GM19324 (cell line): ENCODE measurements around the gene ADCY6.
"Not testable (repeated sequence)": the region's sequence is repeated elsewhere in the genome, so short reads cannot be mapped to it uniquely, and the experiment has no call there.

Experiments used
- ATAC-seq: cut with Tn5 transposase; IDR thresholded peaks from one replicate; pipeline ENCODE4 v1.9.1; 2021; ENCODE audit warnings: mild to moderate bottlenecking, moderate library complexity; ENCODE audit not compliant: unreplicated experiment, low FRiP score

Gene ADCY6

DNA sequence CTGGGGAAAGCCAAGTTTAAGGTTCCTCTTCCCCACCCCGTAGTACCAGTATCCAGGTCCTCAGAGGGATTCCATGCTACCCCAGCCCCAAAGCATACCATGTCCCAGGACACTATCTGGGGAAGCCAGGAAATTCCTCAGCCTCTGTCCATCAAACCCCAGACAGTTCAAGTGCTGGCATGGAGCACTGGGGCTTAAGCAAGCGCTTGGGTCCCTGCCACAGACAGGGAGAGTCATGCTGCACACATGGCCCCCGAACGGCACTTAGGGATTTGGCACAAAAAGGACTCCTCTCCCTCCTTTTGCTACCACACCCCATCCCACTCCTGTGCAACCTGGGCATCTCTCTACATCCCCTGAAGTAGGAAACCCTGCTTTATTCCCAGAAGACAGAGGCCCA lies 21.8 kb downstream of the ADCY6 start:
- no peak for ATAC-seq

DNA sequence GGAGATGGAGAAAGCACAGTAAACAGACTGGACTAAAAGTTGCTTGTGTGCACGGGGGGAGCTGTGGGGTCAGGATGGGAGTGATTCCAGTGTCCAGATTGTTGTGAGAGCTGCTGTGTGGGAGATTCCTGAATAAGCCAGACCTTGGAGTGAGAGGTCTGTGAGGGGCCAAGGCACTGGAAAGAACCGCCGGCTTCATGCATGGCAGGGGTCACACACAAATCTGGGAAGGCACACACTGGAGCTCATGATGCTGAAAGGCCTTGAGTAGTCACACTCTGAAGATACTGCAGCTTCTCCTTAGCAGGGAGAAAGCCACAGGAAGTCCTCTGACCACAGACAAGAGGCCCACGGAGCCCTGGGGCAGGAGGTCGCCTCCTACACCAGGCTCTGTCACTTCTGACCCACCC lies 23.1 kb downstream of the ADCY6 start:
- no peak for ATAC-seq

DNA sequence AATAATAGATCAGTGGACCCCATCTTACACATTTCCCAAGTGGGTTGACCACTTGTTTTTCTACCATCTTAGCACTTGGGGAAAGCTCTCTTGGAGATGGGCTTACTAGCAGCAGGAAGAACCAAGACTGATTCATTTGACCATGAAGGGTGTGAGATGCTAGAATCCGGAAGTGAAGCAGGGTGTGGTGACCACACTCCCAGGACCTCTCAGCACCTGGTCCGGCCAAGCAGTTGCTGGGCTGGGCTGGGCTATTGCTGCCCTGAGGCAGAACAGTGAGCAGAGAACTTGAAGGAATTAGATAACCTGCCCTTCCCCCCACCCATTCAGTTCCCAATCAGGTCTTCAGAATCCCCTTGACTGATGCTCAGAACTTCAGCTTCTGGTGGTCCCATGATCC lies 24.4 kb downstream of the ADCY6 start:
- no peak for ATAC-seq

DNA sequence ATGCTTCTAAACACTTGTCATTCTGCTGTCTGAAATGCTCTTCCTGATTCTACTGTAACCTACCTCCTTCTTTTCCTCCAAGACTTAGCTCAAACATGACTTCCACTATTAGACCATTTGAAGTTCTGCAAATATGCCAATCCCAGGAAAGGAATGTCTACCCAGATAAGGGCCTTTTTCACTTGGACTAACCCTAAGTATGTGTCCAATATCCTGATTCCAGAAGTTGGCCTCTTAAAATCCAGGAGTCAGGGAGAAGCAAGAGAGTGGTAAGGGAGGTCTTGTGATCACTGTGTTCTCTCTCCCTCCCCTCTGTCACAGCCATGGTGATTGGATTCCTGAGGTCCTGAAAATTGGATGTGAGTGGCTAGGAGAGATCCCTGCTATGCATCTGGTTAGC lies 30.2 kb downstream of the ADCY6 start:
- no peak for ATAC-seq

DNA sequence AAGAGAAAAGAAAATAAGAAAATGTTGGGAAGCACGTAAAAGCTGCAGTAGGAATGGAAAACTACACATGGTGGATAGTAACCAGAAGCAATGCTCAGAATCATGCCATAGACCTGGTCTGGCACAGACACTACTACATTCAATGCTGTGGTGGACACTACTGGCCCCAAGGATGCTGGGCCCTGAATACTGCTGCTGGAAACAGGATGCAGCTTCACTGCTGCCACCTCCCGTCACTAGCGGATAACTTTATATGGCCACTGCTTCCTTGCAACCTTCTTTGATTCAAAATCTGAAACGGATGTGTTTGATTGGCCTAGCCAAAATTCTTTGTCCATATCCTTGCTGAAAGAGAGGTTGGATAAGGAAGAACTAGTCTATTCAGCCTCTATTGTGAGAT lies 30.7 kb downstream of the ADCY6 start:
- ATAC-seq: no peak

DNA sequence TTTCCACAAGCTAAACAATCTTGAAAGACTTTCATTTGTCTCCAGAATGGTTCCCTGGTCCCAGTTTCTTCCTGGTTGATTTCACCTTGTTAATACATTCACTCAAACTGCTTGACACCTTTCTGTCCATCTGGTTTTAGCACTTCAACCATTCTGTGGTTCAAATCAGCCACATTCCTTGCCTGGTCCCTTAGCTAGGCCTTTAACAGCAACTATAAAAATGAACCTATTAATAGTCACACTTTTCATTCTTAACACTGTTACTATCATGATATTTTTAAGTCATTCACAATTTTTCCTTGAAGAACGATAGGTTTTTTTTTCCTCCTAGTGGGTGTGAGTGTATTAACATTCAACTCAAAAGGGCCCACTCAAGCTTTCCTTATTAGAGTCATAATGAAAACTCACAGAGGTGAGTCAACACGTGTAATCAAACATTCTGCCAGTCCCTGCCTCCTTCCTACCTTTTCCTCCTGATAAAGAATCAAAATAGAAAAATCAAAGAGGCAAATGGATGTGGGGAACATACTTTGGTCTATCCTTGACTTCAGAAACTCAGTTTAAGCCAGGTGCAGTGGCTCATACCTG lies 38.0 kb downstream of the ADCY6 start:
- ATAC-seq: no peak

DNA sequence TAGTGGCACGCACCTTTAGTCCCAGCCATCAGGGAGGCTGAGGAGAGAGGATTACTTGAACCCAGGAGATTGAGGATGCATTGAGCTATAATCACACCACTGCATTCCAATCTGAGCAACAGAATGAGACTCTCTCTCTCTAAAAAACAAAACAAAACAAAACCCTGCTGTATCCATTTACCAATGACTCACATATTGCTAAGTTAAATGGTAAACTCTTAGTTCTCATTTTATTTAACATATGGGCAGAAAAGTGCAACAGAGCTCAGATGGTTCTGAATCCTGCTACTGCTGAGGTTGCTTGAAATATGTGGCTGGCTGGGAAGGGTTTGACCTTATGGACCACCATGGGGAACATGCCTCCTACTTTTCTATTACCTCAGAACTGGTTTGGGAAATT lies 38.7 kb downstream of the ADCY6 start:
- ATAC-seq: no peak

DNA sequence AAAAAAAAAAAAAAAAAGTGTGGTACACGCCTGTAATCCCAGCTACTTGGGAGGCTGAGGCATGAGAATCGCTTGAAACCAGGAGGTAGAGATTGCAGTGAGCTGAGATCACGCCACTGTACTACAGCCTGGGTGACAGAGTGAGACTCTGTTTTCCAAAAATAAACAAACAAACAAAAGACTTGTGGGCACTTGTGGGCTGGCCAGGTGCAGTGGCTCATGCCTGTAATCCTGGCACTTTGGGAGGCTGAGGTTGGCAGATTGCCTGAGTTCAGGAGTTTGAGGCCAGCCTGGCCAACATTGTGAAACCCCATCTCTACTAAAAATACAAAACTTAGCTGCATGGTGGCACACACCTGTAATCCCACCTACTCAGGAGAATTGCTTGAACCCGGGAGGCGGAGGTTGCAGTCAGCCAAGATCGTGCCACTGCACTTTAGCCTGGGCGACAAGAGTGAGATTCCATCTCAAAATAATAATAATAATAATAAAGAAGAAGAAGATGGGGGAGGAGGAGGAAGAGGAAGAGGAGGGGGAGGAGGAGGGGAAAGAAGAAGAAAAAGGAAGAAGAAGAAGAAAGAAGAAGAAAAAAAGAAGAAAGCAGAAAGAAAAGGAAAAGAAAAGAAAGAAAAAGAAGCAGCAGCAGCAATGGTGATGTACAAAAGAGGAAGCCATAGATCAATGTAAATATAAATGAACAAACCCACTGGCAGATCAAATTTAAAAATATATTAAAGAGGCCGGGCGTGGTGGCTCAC lies 44.5 kb downstream of the ADCY6 start:
- no peak for ATAC-seq

DNA sequence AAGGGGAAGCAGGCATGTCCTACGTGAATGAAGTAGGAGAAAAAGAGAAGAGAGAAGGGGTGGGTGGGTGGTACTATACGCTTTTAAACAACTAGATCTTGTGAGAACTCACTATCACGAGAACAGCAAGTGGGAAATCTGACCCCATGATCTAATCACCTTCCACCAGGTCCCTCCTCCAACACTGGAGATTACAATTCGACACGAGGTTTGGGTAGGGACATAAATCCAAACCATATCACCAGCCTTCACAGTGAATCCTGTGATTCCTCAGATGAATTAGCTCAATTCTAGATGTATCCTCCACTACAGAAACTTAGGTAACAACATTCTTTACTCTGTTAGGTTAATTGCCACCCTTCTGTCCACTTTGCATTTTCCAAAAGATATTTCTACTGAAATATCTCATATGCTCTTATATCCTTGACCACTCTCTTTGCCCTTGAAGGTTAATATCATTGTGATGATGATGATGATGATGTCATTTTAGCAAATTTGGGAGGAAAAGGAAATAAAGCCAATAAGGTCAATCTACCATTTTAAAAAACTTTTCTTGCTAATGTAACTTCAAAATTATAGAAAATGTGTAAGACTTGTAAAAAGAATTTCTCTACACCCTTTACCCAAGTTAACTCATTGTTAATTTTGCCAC lies 49.1 kb downstream of the ADCY6 start:
- no peak for ATAC-seq

DNA sequence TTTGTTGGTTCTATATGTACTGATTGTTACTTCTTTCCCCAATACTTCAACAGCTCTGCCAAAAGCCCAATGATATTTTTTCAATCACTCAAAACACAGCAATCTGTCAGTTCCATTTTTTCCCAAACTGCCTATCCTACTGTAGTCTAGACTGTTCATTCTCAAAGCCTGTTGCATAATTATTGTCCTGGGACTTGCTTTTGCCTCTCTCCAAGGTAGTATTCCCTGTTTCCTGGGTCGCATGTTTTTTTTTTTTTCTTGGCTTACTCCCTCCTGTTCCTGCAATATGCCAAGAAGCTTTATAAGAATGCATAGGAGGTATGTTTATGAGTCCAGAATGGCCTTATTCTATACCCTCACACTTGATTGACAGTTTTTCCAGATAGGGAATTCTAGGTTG lies 52.4 kb downstream of the ADCY6 start:
- no peak for ATAC-seq

DNA sequence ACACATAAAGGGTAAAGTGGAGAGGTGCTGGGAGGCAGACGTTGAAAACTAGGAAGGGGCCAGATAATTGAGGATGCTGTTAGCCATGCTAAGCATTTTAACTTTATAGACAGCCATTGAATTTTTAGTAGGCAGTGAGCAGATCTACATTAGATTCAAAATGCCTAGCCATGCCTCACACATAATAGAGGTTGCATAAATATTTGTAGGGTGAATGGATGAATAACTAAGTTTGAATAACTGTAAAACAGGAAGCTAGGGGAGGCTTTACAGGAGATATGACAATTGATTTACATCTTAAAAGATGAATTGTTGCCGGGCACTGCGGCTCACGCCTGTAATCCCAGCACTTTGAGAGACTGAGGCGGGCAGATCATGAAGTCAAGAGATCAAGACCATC lies 60.1 kb downstream of the ADCY6 start:
- no peak for ATAC-seq

DNA sequence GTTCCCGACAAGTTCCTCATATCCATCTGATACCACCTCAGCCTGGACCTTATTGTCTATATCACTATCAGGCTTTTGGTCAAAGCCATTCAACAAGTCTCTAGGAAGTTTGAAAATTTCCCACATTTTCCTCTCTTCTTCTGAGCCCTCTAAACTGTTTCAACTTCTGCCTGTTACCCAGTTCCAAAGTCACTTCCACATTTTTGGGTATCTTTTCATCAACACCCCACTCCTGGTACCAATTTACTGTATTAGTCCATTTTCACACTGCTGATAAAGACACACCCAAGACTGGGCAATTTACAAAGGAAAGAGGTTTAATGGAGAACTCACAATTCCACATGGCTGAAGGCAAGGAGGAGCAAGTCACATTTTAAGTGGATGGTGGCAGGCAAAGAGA lies 68.2 kb downstream of the ADCY6 start:
- not testable (repeated sequence) for ATAC-seq

DNA sequence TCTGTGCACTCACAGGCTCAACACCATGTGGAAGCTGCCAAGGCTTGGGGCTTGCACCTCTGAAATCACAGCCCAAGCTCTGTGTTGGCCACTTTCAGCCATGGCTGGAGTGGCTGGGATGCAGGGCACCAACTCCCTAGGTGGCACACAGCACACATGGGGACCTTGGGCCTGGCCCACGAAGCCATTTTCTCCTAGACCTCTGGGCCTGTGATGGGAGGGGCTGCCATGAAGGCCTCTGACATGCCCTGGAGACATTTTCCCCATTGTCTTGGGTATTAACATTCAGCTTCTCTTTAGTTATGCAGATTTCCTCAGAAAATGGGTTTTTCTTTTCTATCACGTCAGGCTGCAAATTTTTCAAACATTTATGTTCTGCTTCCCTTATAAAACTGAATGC lies 68.7 kb downstream of the ADCY6 start:
- ATAC-seq: not testable (repeated sequence)

DNA sequence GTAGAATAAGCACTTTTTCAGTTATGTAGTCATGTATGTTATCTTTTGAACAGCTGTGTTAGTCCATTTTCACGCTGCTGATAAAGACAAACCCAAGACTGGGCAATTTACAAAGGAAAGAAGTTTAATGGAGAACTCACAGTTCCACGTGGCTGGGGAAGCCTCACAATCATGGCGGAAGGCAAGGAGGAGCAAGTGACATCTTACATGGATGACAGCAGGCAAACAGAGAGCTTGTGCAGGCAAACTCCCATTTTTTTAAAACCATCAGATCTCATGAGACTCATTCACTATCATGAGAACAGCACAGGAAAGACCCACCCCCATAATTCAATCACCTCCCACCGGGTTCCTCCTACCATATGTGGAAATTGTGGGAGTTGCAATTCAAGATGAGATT lies 69.9 kb downstream of the ADCY6 start:
- ATAC-seq: not testable (repeated sequence)

DNA sequence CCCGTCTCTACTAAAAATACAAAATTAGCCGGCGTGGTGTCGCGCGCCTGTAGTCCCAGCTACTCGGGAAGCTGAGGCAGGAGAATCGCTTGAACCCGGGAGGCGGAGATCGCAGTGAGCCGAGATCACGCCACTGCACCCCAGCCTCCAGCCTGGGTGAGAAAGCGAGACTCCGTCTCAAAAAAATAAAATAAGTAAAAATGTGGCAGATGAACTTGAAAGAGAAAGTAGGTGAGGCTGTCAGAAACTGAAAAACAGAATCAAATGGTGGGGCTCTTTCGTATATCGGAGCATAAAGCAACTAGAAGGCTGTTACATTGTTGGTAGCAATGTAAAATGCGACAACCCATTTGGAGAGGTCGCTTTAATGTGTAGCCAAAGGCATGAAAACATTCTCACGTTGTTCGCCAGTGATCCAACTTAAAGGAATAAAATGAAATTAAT lies 71.6 kb downstream of the ADCY6 start:
- peak; percentile 19 for ATAC-seq

DNA sequence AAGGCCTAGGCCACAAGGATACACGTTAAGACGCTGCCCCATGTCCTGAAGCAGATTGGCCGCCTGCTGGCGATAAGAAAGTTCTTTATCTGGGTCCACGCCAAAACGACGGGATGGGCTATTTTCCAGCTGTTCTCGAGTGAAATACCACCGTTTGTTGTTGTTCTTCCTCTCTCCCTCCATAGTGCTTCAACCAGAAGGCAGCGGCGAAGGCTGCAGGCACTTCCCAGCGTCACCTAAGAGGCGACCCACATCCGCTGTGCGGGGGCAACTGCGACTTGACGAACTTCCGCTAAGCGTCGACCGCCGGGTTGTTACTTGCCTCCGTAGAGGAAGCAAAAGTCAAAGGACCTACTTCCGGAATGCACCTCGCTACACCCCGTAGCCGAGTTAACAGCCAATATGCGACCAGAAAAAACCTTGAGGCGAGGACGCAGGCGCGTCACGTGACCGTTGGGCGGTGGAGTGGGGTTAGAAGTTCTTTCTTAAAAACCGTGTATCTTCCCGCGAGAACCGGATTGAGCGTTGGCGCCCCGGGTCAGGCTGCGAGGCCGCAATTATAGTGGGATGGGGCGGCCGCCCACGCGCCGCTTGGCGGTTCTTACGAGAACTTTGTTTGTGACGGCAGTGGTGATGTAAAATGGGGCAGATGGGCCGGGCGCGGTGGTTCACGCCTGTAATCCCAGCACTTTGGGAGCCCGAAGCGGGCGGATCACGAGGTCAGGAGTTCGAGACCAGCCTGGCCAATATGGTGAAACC lies 72.2 kb downstream of the ADCY6 start, which contains the start of gene CCNT1:
Gene CCNT1, minus strand, starts transcription at position 215 of the 759 bp plus-strand sequence. Its CDS starts 32 bp downstream, at position 183.
- peak; percentile 98 for ATAC-seq
